MCF 10A (cell line): ENCODE results near the gene SMCO2. TPM values are rescaled to one million over a fixed set of nuclear protein-coding genes. Genes with fewer than 3 reads are reported as not detected.

Source experiments
- BruUV-seq: library from RNA; stranded (reverse); fragments of 400-500 nt; replicated peaks from 2 replicates; lab custom pipeline; 2021; lab: Mats Ljungman, UMichigan
- CTCF ChIA-PET: fragments of 300-600 bp; sonication (Branson Sonifier 250); formaldehyde crosslinking; extraction: SDS; loops from one replicate; lab custom pipeline; 2021; ENCODE audit warnings: antibody characterized with exemption, inconsistent platforms; lab: Yijun Ruan, JAX
- POLR2A ChIA-PET: fragments of 300-600, 350-650 bp; sonication (Branson Sonifier 250); formaldehyde crosslinking; extraction: SDS; loops from one replicate; lab custom pipeline; 2020; ENCODE audit warnings: antibody characterized with exemption, inconsistent platforms; lab: Yijun Ruan, JAX
- DNase-seq: peaks from one replicate; pipeline ENCODE4 v3.0.0-alpha.2; 2018; ENCODE audit not compliant: unreplicated experiment
- H3K27ac Mint-ChIP-seq: one replicate; pipeline ENCODE4 v1.8.0; 2022; ENCODE audit warnings: mild to moderate bottlenecking, low read depth, mixed read lengths; ENCODE audit not compliant: unreplicated experiment
- H3K27me3 Mint-ChIP-seq: one replicate; pipeline ENCODE4 v1.8.0; 2022; ENCODE audit warnings: mixed read lengths; ENCODE audit not compliant: insufficient read depth, unreplicated experiment
- H3K36me3 Mint-ChIP-seq: one replicate; pipeline ENCODE4 v1.8.0; 2022; ENCODE audit warnings: mild to moderate bottlenecking, moderate library complexity, mixed read lengths; ENCODE audit not compliant: insufficient read depth, unreplicated experiment
- H3K4me1 Mint-ChIP-seq: one replicate; pipeline ENCODE4 v1.8.0; 2022; ENCODE audit warnings: mixed read lengths; ENCODE audit not compliant: insufficient read depth, unreplicated experiment
- H3K4me3 Mint-ChIP-seq: one replicate; pipeline ENCODE4 v1.8.0; 2022; ENCODE audit warnings: mild to moderate bottlenecking, moderate library complexity, mixed read lengths; ENCODE audit not compliant: unreplicated experiment
- H3K9me3 Mint-ChIP-seq: one replicate; pipeline ENCODE4 v1.8.0; 2022; ENCODE audit warnings: mixed read lengths; ENCODE audit not compliant: unreplicated experiment
- CTCF ChIP-seq: fragments of 200-600 bp; IDR thresholded peaks from one replicate; pipeline ENCODE4 v1.8.0; 2022; ENCODE audit warnings: antibody characterized with exemption, mild to moderate bottlenecking; ENCODE audit not compliant: unreplicated experiment
- intact Hi-C: fragments of 100-400 bp; cut with micrococcal nuclease; formaldehyde crosslinking; loops from 2 replicates; pipeline ENCODE4 v1.14.1; 2022
- total RNA-seq: library from RNA; stranded (reverse); gene quantifications from 2 replicates; pipeline ENCODE4 v1.2.3, GENCODE V29; 2022

SMCO2 gene
- total RNA-seq, 1 experiment from 2014 or later, result not detected

DNA sequence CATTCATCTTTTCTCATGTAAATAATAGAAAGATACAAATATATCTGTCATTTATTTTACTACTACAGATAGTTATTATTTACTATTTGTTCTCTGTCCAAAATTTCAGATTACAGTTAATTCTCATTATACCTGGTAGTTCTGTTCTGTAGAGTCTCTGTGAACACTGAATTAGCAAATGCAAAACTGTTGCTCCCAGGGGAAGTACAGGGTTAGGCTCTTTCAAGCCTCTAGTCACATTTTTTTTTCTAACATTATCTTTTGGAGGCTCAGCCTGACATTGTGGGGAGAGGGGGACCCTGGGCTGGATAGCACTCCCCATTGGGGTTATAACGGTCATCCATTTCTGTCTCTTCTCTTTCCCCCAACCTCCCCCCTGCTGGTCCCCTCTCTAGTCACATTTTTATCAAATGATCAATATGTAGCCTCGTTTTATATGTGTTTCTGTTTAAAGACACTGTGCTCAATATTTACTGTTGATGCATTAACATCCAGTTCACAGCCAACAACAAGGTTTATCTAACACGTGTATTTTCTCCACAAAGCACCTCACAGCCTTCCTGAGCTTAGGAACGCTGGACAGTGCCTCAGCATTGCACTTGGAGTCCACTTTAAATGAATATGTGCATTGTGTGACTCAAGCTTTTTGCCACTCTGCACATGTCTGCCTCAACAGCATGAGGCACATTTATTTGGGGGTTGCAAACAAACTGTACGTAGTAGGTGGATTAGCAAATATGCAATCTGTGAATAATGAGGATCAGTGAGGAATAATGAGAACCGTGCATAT is 4.7 kb downstream of the SMCO2 start:
- POLR2A ChIA-PET, result interaction anchor here (0.6 kb wide), 1 partner anchor 72 kb away, joined by 3 read pairs; no protein-coding TSS in a partner anchor
- intact Hi-C loops, result no loop called here
- H3K4me3 Mint-ChIP-seq, result no peak overlapping the region

GRCh38 chr12:27453421-27453820 is 6.9 kb downstream of the SMCO2 start:
- CTCF ChIA-PET, result interaction anchor here (0.6 kb wide), 1 partner anchor 182 kb away, joined by 3 read pairs; no protein-coding TSS in a partner anchor
- no peak overlapping the region for H3K4me3 Mint-ChIP-seq

More for the DNA sequence above, 4.7 kb downstream of the SMCO2 start:
- CTCF ChIA-PET, result interaction anchor here (0.6 to 1.4 kb wide), 2 partner anchors 13 to 17 kb away, joined by 3 to 5 read pairs; no protein-coding TSS in a partner anchor
- H3K27ac Mint-ChIP-seq, result no peak overlapping the region
- no peaks in the 10 kb centered on the region for H3K27me3 Mint-ChIP-seq
- DNase-seq, result no peak
- H3K9me3 Mint-ChIP-seq, result no peaks in the 10 kb centered on the region
- no TSS peak for BruUV-seq
- no peak for TF ChIP-seq CTCF
- no peaks in the 10 kb centered on the region for H3K36me3 Mint-ChIP-seq
- no peaks in the 10 kb centered on the region for H3K4me1 Mint-ChIP-seq

DNA sequence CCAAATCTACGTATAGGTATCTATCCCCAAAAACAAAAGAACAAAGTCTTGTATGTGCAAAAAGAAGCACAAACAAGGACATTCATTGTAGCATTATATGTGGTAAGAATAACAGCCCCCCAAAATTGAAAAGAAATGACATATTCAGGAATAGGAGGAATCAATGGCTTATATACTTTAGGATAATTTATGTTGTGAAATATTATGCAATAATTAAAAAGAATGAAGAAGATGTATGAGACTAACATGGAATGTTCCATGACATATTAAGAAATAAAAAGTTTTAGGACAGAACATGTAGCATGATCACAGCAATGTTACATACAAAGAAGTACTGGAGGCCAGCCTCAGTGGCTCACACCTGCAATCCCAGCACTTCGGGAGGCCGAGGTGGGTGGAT is 9.1 kb downstream of the SMCO2 start:
- no peak for TF ChIP-seq CTCF
- peaks cover 5% of the 10 kb centered on the region for H3K4me1 Mint-ChIP-seq
- no peak overlapping the region for H3K4me3 Mint-ChIP-seq
- H3K36me3 Mint-ChIP-seq, result no peaks in the 10 kb centered on the region
- no peaks in the 10 kb centered on the region for H3K9me3 Mint-ChIP-seq
- intact Hi-C loops, result no loop called here
- no TSS peak for BruUV-seq
- no peaks in the 10 kb centered on the region for H3K27me3 Mint-ChIP-seq
- no peak overlapping the region for H3K27ac Mint-ChIP-seq
- ChIA-PET CTCF (no interaction called here), POLR2A (interaction anchor here (0.8 kb wide), 1 partner anchor 16 kb away, joined by 3 read pairs; no protein-coding TSS in a partner anchor)
- no peak for DNase-seq

More at GRCh38 chr12:27453421-27453820, 6.9 kb downstream of the SMCO2 start:
- Mint-ChIP-seq H3K36me3 (no peaks in the 10 kb centered on the region), H3K27me3 (no peaks in the 10 kb centered on the region), H3K27ac (no peak overlapping the region), H3K4me1 (no peaks in the 10 kb centered on the region), H3K9me3 (no peaks in the 10 kb centered on the region)
- intact Hi-C loops, result no loop called here
- DNase-seq, result no peak
- POLR2A ChIA-PET, result no interaction called here
- no TSS peak for BruUV-seq
- no peak for TF ChIP-seq CTCF

GRCh38 chr12:27456618-27457017 is 10.1 kb downstream of the SMCO2 start:
- no peaks in the 10 kb centered on the region for H3K36me3 Mint-ChIP-seq
- intact Hi-C loops, result no loop called here
- H3K4me3 Mint-ChIP-seq, result no peak overlapping the region
- H3K9me3 Mint-ChIP-seq, result no peaks in the 10 kb centered on the region
- BruUV-seq, result no TSS peak
- POLR2A ChIA-PET, result interaction anchor here (0.7 kb wide), 1 partner anchor 353 kb away, joined by 3 read pairs; no protein-coding TSS in a partner anchor
- no peaks in the 10 kb centered on the region for H3K27me3 Mint-ChIP-seq
- H3K4me1 Mint-ChIP-seq, result peaks cover 6% of the 10 kb centered on the region
- no peak for TF ChIP-seq CTCF
- CTCF ChIA-PET, result no interaction called here
- H3K27ac Mint-ChIP-seq, result no peak overlapping the region
- DNase-seq, result no peak
